SK-N-SH treated with all-trans-retinoic acid at 6 μM for 48 hours (cell line): ENCODE measurements around the gene MAML2.

Experiments
- ATAC-seq: fragments of 200-7000 bp; cut with Tn5 transposase; 3 replicates; pipeline ENCODE4 v1.9.1; 2020; ENCODE audit warnings: mild to moderate bottlenecking, moderate library complexity
- ARNTL ChIP-seq: fragments of 450-650 bp; formaldehyde crosslinking; IDR thresholded peaks from 2 replicates; pipeline ENCODE4 v1.5.0; 2020; ENCODE audit warnings: low read depth, mild to moderate bottlenecking, moderate library complexity, borderline replicate concordance
- BACH2 ChIP-seq: fragments of 250-450 bp; sonication (Bioruptor Pico); IDR thresholded peaks from 2 replicates; pipeline ENCODE4 v1.9.0; 2021; ENCODE audit warnings: mild to moderate bottlenecking, borderline replicate concordance
- CSDC2 ChIP-seq: fragments of 250-450 bp; sonication (Bioruptor Pico); IDR thresholded peaks from 2 replicates; pipeline ENCODE4 v1.5.0; 2020; ENCODE audit warnings: mild to moderate bottlenecking, moderate library complexity
- ESRRG ChIP-seq: fragments of 250-450 bp; sonication (Bioruptor Pico); IDR thresholded peaks from 2 replicates; pipeline ENCODE4 v1.6.1; 2021; ENCODE audit warnings: mild to moderate bottlenecking
- GLIS3 ChIP-seq: fragments of 250-450 bp; sonication (Bioruptor Pico); IDR thresholded peaks from 2 replicates; pipeline ENCODE4 v1.5.0; 2020; ENCODE audit warnings: mild to moderate bottlenecking, moderate library complexity
- ISL1 ChIP-seq: fragments of 250-450 bp; sonication (Bioruptor Pico); IDR thresholded peaks from 2 replicates; pipeline ENCODE4 v2.1.2; 2022; ENCODE audit warnings: mild to moderate bottlenecking, moderate library complexity
- OSR1 ChIP-seq: fragments of 250-450 bp; sonication (Bioruptor Pico); IDR thresholded peaks from 2 replicates; pipeline ENCODE4 v1.8.0; 2022; ENCODE audit warnings: moderate library complexity, mild to moderate bottlenecking, inconsistent platforms
- PPARA ChIP-seq: fragments of 250-450 bp; sonication (Bioruptor Pico); IDR thresholded peaks from 2 replicates; pipeline ENCODE4 v1.5.0; 2020; ENCODE audit warnings: mild to moderate bottlenecking, borderline replicate concordance
- RARB ChIP-seq: fragments of 250-450 bp; sonication (Bioruptor Pico); IDR thresholded peaks from 2 replicates; pipeline ENCODE4 v1.8.0; 2021; ENCODE audit warnings: mild to moderate bottlenecking, moderate library complexity
- SNAI2 ChIP-seq: fragments of 250-450 bp; sonication (Bioruptor Pico); IDR thresholded peaks from 2 replicates; pipeline ENCODE4 v1.5.0; 2020; ENCODE audit warnings: mild to moderate bottlenecking, moderate library complexity
- TCF4 ChIP-seq: fragments of 250-450 bp; sonication (Bioruptor Pico); IDR thresholded peaks from 2 replicates; pipeline ENCODE4 v1.8.0; 2021; ENCODE audit warnings: mild to moderate bottlenecking, moderate library complexity, borderline replicate concordance
- TOX ChIP-seq: fragments of 250-450 bp; sonication (Bioruptor Pico); IDR thresholded peaks from 2 replicates; pipeline ENCODE4 v1.8.0; 2021; ENCODE audit warnings: mild to moderate bottlenecking, moderate library complexity, borderline replicate concordance
- ZFP30 ChIP-seq: fragments of 450-650 bp; formaldehyde crosslinking; IDR thresholded peaks from 2 replicates; pipeline ENCODE4 v1.5.0; 2022; ENCODE audit warnings: mild to moderate bottlenecking, moderate library complexity
- ZNF565 ChIP-seq: fragments of 450-650 bp; formaldehyde crosslinking; conservative IDR thresholded peaks from 2 replicates; pipeline ENCODE4 v1.5.0; 2020; ENCODE audit warnings: low read depth, mild to moderate bottlenecking, moderate library complexity
- ZNF70 ChIP-seq: fragments of 450-650 bp; formaldehyde crosslinking; IDR thresholded peaks from 2 replicates; pipeline ENCODE4 v1.5.0; 2020; ENCODE audit warnings: mild to moderate bottlenecking, moderate library complexity
- TF ChIP-seq, protein P1 (sequence below): fragments of 250-450 bp; sonication (Bioruptor Pico); IDR thresholded peaks from 2 replicates; pipeline ENCODE4 v1.5.1; 2020; ENCODE audit warnings: low read depth, mild to moderate bottlenecking, moderate library complexity
- TF ChIP-seq, protein P2 (sequence below): fragments of 250-450 bp; sonication (Bioruptor Pico); IDR thresholded peaks from 2 replicates; pipeline ENCODE4 v1.5.1; 2021; ENCODE audit warnings: mild to moderate bottlenecking, moderate library complexity
- TF ChIP-seq, protein P3 (sequence below): fragments of 250-450 bp; sonication (Bioruptor Pico); IDR thresholded peaks from 2 replicates; pipeline ENCODE4 v1.5.0; 2020; ENCODE audit warnings: mild to moderate bottlenecking, moderate library complexity
- TF ChIP-seq, protein P4 (sequence below): fragments of 250-450 bp; sonication (Bioruptor Pico); IDR thresholded peaks from 2 replicates; pipeline ENCODE4 v1.8.0; 2020; ENCODE audit warnings: mild to moderate bottlenecking, moderate library complexity, borderline replicate concordance
- TF ChIP-seq, protein P5 (sequence below): fragments of 250-450 bp; sonication (Bioruptor Pico); IDR thresholded peaks from 2 replicates; pipeline ENCODE4 v1.8.0; 2021; ENCODE audit warnings: low read depth, mild to moderate bottlenecking, moderate library complexity, borderline replicate concordance

The MAML2 gene

DNA sequence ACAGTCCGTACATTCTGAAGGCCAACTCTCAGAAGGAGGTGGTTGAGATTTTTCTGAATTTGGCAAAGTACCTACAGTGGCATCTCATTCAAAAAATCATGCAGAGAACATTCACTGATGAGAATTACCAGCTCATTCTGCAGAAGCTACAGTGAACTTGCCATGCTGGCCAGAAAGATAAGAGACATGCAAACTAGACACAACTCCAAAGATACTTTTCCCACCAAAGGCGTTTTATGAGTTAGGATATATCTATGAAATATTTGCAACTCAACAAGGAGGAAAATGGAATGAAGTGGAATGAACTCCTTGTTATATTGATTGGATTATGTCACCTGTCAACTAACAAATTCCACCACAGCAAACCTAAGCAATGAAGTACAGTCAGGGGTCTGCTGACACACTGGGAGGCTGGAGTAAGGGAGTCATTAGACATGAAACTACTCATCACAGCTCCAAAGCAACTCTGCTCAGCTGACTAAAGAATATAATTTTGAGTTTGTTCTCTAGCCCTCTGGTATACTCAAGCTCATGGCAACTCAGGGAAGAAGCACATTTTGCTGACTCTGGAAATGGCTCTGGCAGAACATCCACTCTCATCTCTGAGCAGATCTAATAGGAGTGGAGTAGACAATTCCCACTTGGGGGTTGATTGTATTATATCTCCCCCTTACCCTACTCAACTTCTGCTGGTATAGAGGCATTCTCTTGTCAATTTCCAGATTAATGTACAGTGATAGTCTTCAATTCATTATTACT lies 22.9 kb downstream of the MAML2 start:
- ATAC-seq = no peak
- TF ChIP-seq, protein P1, sequence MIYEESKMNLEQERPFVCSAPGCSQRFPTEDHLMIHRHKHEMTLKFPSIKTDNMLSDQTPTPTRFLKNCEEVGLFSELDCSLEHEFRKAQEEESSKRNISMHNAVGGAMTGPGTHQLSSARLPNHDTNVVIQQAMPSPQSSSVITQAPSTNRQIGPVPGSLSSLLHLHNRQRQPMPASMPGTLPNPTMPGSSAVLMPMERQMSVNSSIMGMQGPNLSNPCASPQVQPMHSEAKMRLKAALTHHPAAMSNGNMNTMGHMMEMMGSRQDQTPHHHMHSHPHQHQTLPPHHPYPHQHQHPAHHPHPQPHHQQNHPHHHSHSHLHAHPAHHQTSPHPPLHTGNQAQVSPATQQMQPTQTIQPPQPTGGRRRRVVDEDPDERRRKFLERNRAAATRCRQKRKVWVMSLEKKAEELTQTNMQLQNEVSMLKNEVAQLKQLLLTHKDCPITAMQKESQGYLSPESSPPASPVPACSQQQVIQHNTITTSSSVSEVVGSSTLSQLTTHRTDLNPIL (CRISPR knock-in tag) = no peak
- TF ChIP-seq ZNF565 (CRISPR knock-in tag) (no peak), OSR1 (CRISPR knock-in tag) (no peak), PPARA (CRISPR knock-in tag) (no peak), ARNTL (CRISPR knock-in tag) (no peak), GLIS3 (CRISPR knock-in tag) (no peak), CSDC2 (no peak), ESRRG (CRISPR knock-in tag) (no peak), ISL1 (CRISPR knock-in tag) (no peak)
- TF ChIP-seq, protein P2, sequence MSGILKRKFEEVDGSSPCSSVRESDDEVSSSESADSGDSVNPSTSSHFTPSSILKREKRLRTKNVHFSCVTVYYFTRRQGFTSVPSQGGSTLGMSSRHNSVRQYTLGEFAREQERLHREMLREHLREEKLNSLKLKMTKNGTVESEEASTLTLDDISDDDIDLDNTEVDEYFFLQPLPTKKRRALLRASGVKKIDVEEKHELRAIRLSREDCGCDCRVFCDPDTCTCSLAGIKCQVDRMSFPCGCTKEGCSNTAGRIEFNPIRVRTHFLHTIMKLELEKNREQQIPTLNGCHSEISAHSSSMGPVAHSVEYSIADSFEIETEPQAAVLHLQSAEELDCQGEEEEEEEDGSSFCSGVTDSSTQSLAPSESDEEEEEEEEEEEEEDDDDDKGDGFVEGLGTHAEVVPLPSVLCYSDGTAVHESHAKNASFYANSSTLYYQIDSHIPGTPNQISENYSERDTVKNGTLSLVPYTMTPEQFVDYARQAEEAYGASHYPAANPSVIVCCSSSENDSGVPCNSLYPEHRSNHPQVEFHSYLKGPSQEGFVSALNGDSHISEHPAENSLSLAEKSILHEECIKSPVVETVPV = no peak

DNA sequence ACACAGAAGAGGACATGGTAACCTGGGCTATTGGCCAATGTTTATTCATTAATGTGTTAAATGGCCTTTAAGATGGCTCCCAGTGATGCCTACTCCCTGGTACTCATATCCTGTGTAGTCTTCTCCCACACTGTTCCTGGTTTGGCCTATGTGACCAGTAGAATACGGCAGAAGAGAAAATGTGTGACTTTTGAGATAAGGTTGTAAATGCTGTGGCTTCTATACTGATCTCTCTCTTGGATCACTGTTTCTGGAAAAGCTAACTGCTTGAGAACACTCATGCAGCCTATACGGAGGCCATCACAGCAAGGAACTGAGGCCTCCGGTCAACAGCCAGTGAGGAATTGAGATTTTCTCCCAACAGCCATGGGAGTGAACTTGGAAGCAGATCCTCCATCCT lies 24.1 kb downstream of the MAML2 start:
- ATAC-seq = no peak
- TF ChIP-seq BACH2 (CRISPR knock-in tag) (no peak), CSDC2 (no peak), PPARA (CRISPR knock-in tag) (no peak), SNAI2 (CRISPR knock-in tag) (no peak), RARB (CRISPR knock-in tag) (no peak), TCF4 (CRISPR knock-in tag) (no peak), ZFP30 (CRISPR knock-in tag) (no peak), ESRRG (CRISPR knock-in tag) (no peak), ZNF70 (CRISPR knock-in tag) (no peak), ZNF565 (CRISPR knock-in tag) (no peak), TOX (CRISPR knock-in tag) (no peak), ISL1 (CRISPR knock-in tag) (no peak), OSR1 (CRISPR knock-in tag) (no peak)
- TF ChIP-seq, protein P3, sequence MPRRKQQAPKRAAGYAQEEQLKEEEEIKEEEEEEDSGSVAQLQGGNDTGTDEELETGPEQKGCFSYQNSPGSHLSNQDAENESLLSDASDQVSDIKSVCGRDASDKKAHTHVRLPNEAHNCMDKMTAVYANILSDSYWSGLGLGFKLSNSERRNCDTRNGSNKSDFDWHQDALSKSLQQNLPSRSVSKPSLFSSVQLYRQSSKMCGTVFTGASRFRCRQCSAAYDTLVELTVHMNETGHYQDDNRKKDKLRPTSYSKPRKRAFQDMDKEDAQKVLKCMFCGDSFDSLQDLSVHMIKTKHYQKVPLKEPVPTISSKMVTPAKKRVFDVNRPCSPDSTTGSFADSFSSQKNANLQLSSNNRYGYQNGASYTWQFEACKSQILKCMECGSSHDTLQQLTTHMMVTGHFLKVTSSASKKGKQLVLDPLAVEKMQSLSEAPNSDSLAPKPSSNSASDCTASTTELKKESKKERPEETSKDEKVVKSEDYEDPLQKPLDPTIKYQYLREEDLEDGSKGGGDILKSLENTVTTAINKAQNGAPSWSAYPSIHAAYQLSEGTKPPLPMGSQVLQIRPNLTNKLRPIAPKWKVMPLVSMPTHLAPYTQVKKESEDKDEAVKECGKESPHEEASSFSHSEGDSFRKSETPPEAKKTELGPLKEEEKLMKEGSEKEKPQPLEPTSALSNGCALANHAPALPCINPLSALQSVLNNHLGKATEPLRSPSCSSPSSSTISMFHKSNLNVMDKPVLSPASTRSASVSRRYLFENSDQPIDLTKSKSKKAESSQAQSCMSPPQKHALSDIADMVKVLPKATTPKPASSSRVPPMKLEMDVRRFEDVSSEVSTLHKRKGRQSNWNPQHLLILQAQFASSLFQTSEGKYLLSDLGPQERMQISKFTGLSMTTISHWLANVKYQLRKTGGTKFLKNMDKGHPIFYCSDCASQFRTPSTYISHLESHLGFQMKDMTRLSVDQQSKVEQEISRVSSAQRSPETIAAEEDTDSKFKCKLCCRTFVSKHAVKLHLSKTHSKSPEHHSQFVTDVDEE (CRISPR knock-in tag) = no peak
- TF ChIP-seq, protein P4, sequence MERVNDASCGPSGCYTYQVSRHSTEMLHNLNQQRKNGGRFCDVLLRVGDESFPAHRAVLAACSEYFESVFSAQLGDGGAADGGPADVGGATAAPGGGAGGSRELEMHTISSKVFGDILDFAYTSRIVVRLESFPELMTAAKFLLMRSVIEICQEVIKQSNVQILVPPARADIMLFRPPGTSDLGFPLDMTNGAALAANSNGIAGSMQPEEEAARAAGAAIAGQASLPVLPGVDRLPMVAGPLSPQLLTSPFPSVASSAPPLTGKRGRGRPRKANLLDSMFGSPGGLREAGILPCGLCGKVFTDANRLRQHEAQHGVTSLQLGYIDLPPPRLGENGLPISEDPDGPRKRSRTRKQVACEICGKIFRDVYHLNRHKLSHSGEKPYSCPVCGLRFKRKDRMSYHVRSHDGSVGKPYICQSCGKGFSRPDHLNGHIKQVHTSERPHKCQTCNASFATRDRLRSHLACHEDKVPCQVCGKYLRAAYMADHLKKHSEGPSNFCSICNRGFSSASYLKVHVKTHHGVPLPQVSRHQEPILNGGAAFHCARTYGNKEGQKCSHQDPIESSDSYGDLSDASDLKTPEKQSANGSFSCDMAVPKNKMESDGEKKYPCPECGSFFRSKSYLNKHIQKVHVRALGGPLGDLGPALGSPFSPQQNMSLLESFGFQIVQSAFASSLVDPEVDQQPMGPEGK (CRISPR knock-in tag) = no peak
- TF ChIP-seq, protein P5, sequence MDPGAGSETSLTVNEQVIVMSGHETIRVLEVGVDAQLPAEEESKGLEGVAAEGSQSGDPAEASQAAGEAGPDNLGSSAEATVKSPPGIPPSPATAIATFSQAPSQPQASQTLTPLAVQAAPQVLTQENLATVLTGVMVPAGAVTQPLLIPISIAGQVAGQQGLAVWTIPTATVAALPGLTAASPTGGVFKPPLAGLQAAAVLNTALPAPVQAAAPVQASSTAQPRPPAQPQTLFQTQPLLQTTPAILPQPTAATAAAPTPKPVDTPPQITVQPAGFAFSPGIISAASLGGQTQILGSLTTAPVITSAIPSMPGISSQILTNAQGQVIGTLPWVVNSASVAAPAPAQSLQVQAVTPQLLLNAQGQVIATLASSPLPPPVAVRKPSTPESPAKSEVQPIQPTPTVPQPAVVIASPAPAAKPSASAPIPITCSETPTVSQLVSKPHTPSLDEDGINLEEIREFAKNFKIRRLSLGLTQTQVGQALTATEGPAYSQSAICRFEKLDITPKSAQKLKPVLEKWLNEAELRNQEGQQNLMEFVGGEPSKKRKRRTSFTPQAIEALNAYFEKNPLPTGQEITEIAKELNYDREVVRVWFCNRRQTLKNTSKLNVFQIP = no peak
- TF ChIP-seq, protein P2 = no peak
- TF ChIP-seq, protein P1 (CRISPR knock-in tag) = no peak
